Neural crest cell (in vitro differentiated cells): Measurements from ENCODE around the gene SIGLEC9. TPM values are rescaled to one million over a fixed set of nuclear protein-coding genes. Genes with fewer than 3 reads are reported as not detected.

ENCODE experiments used
- DNase-seq: peaks from one replicate; pipeline ENCODE4 v3.0.0; 2021; ENCODE audit warnings: low read depth, mixed read lengths, low spot score
- H3K27ac Mint-ChIP-seq: one replicate; pipeline ENCODE4 v1.8.0; 2021; ENCODE audit warnings: mild to moderate bottlenecking, mixed read lengths; ENCODE audit not compliant: unreplicated experiment
- H3K27me3 Mint-ChIP-seq: 2 replicates; pipeline ENCODE4 v1.8.0; 2021; ENCODE audit warnings: low read depth, mild to moderate bottlenecking, mixed read lengths
- H3K36me3 Mint-ChIP-seq: 2 replicates; pipeline ENCODE4 v1.8.0; 2021; ENCODE audit warnings: low read depth, mild to moderate bottlenecking, mixed read lengths
- H3K4me1 Mint-ChIP-seq: 2 replicates; pipeline ENCODE4 v1.8.0; 2021; ENCODE audit warnings: mixed read lengths
- H3K4me3 Mint-ChIP-seq: one replicate; pipeline ENCODE4 v1.8.0; 2021; ENCODE audit warnings: mild to moderate bottlenecking, mixed read lengths
- H3K9me3 Mint-ChIP-seq: 2 replicates; pipeline ENCODE4 v1.8.0; 2021; ENCODE audit warnings: mixed read lengths
- CTCF ChIP-seq: fragments of 200-600 bp; sonication (generic); conservative IDR thresholded peaks from 2 replicates; pipeline ENCODE4 v1.5.0; 2021; ENCODE audit warnings: antibody characterized with exemption, mild to moderate bottlenecking
- total RNA-seq: library from RNA; stranded (reverse); gene quantifications from 2 replicates; pipeline ENCODE4 v1.2.1, GENCODE V29; 2021

The SIGLEC9 gene
- total RNA-seq, 1 donor from 2014 or later, result not detected

GRCh38 chr19:51150627-51151026, 25.9 kb downstream of the SIGLEC9 start:
- no peaks in the 10 kb centered on the region for H3K4me1 Mint-ChIP-seq
- no peak for DNase-seq
- H3K4me3 Mint-ChIP-seq, result no peak overlapping the region
- H3K36me3 Mint-ChIP-seq, result no peaks in the 10 kb centered on the region
- no peak overlapping the region for H3K27ac Mint-ChIP-seq
- TF ChIP-seq CTCF, result no peak
- H3K27me3 Mint-ChIP-seq, result peaks cover 38% of the 10 kb centered on the region
- H3K9me3 Mint-ChIP-seq, result no peaks in the 10 kb centered on the region

GRCh38 chr19:51156710-51157109, 32.0 kb downstream of the SIGLEC9 start:
- Mint-ChIP-seq H3K36me3 (no peaks in the 10 kb centered on the region), H3K4me3 (no peak overlapping the region), H3K27me3 (peaks cover 40% of the 10 kb centered on the region), H3K27ac (no peak overlapping the region), H3K4me1 (peaks cover 7% of the 10 kb centered on the region), H3K9me3 (no peaks in the 10 kb centered on the region)
- no peak for DNase-seq
- no peak for TF ChIP-seq CTCF

- Mint-ChIP-seq H3K9me3 (no peaks in the 10 kb centered on the region), H3K4me3 (no peak overlapping the region), H3K4me1 (peaks cover 7% of the 10 kb centered on the region), H3K27ac (no peak overlapping the region), H3K36me3 (no peaks in the 10 kb centered on the region), H3K27me3 (peaks cover 37% of the 10 kb centered on the region)
- TF ChIP-seq CTCF, result no peak
- no peak for DNase-seq
Observed at GRCh38 chr19:51157265-51157664, 32.6 kb downstream of the SIGLEC9 start.

GRCh38 chr19:51158474-51159129, 33.9 kb downstream of the SIGLEC9 start:
- Mint-ChIP-seq H3K27me3 (peaks cover 27% of the 10 kb centered on the region), H3K36me3 (no peaks in the 10 kb centered on the region), H3K27ac (no peak overlapping the region), H3K4me3 (no peak overlapping the region), H3K9me3 (no peaks in the 10 kb centered on the region), H3K4me1 (peaks cover 7% of the 10 kb centered on the region)
- peak; percentile 54 for DNase-seq
- peak; percentile 70 for TF ChIP-seq CTCF

- H3K36me3 Mint-ChIP-seq, result no peaks in the 10 kb centered on the region
- H3K4me1 Mint-ChIP-seq, result peaks cover 7% of the 10 kb centered on the region
- no peak for DNase-seq
- no peak for TF ChIP-seq CTCF
- no peaks in the 10 kb centered on the region for H3K9me3 Mint-ChIP-seq
- H3K4me3 Mint-ChIP-seq, result no peak overlapping the region
- no peak overlapping the region for H3K27ac Mint-ChIP-seq
- H3K27me3 Mint-ChIP-seq, result peaks cover 27% of the 10 kb centered on the region
Observed at GRCh38 chr19:51159656-51160055, 35.0 kb downstream of the SIGLEC9 start.
